ENCODE measurements around the gene CRMP1. TPM values are rescaled to one million over a fixed set of nuclear protein-coding genes. Genes with fewer than 3 reads are reported as not detected.
A peak's percentile ranks its signal among the peaks of the same experiment; 100 is the strongest.

CRMP1 gene
- total and polyA plus RNA-seq, 5 donors = 0.40 to 1.0 (median 0.50) TPM

DNA sequence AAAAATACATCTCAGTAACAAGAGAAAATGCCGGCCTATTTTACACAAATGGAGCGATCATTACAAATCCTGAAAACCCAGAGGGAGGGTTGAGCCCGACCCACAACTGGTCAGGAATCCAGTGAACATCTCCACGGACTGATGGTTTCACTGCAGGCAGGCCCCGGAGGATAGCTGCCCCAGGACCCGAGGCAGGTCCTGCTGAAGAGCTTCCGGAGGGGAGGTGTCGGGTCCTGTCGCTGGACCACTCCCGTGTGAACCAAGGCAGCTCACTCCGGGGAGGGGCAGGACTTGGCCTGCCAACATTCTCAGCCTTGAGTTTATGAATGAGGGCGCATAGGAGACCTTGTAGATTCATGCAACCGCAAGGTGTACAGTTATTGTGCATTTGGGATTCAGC, 4.8 kb upstream of the CRMP1 start:
- Histone ChIP-seq H3K4me1 (ENCODE audit: control insufficient read depth, insufficient read depth, low read length) (no peaks in the 10 kb centered on the region), H3K4me3 (ENCODE audit: low read length) (no peak overlapping the region), H3K27me3 (ENCODE audit: control insufficient read depth, insufficient read depth) (no peaks in the 10 kb centered on the region), H3K9me3 (ENCODE audit: control insufficient read depth, low read length) (peaks cover 3% of the 10 kb centered on the region), H3K27ac (ENCODE audit: low read length) (no peak overlapping the region)
- WGBS = 81% methylated on average over 13 of the region's 13 CpGs
- no peak for DNase-seq
- no peak for ATAC-seq
- intact Hi-C loops (cut with DNase I) = no loop called here

DNA sequence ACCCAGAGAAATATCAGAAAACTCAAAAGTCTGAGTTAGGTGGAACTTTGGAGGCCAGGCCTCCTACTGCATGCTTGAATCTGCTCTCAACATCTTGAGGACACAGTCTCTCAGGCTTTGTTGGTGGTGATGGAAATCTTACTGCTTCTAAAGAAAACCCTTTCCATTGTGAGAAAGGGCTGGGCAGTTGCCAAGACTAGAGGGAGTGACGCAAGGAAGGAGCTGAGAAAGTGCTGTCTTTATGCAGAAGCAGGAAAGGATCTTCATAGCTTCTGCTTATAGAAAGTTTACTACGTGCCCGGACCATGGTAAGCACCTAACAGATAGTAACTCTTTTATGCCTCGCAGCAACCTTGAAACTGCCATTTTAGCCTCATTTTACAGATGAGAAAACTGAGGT, 2.4 kb upstream of the CRMP1 start:
- Histone ChIP-seq H3K27me3 (ENCODE audit: control insufficient read depth, insufficient read depth) (no peaks in the 10 kb centered on the region), H3K4me1 (ENCODE audit: control insufficient read depth, insufficient read depth, low read length) (no peaks in the 10 kb centered on the region), H3K9me3 (ENCODE audit: control insufficient read depth, low read length) (peaks cover 3% of the 10 kb centered on the region), H3K4me3 (ENCODE audit: low read length) (no peak overlapping the region), H3K27ac (ENCODE audit: low read length) (no peak overlapping the region)
- ATAC-seq (no peak), DNase-seq (no peak)
- WGBS = 51% methylated on average over 4 of the region's 4 CpGs
- intact Hi-C loops (cut with DNase I) = no loop called here

DNA sequence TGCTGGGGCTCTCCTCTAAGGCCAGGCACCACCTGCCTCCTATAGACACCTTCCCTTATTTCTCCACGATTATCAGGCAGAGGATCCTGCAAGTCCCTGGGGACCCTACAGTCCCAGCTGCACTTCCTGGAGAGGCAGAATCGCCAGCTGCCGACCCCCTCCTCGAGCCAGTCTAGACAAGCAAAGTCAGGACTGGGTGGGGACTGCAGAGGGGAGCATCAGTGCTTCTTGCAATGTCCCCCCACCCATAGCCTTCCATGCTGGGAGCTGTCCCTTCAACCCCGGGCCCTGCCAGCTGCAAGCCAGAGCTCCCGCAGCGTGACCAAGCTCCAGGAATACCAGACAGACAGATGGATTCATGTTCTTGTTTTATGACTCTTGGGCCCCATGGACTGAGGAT, 1.4 kb upstream of the CRMP1 start:
- no peaks in the 10 kb centered on the region for H3K27me3 ChIP-seq (ENCODE audit: control insufficient read depth, insufficient read depth)
- no peak overlapping the region for H3K4me3 ChIP-seq (ENCODE audit: low read length)
- intact Hi-C loops (cut with DNase I) = no loop called here
- no peak for DNase-seq
- H3K9me3 ChIP-seq (ENCODE audit: control insufficient read depth, low read length) = peaks cover 3% of the 10 kb centered on the region
- WGBS = 37% methylated on average over 7 of the region's 7 CpGs
- no peak for ATAC-seq
- no peaks in the 10 kb centered on the region for H3K4me1 ChIP-seq (ENCODE audit: control insufficient read depth, insufficient read depth, low read length)
- no peak overlapping the region for H3K27ac ChIP-seq (ENCODE audit: low read length)

DNA sequence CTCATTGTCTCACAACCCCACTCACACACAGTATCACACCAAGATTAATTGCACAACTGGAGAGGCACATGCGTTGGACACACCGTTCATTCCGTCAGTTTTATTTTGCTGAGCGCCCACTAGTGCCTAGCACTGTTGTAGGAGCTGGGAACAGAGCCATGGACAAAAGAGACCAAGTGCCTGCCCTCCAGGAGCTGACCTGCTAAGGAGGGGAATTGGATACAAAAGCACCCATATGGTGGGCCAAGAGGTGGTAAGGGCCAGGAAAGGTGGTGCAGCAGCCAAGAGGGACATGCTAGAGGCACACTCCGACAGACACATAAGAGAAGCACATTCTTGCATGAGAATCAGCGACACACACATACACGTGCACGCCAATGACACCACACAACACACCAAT, 705 bp upstream of the CRMP1 start:
- DNase-seq = no peak
- Histone ChIP-seq H3K4me3 (ENCODE audit: low read length) (no peak overlapping the region), H3K27ac (ENCODE audit: low read length) (no peak overlapping the region), H3K4me1 (ENCODE audit: control insufficient read depth, insufficient read depth, low read length) (no peaks in the 10 kb centered on the region), H3K9me3 (ENCODE audit: control insufficient read depth, low read length) (peaks cover 3% of the 10 kb centered on the region), H3K27me3 (ENCODE audit: control insufficient read depth, insufficient read depth) (no peaks in the 10 kb centered on the region)
- intact Hi-C loops (cut with DNase I) = no loop called here
- WGBS = 64% methylated on average over 8 of the region's 8 CpGs
- no peak for ATAC-seq

DNA sequence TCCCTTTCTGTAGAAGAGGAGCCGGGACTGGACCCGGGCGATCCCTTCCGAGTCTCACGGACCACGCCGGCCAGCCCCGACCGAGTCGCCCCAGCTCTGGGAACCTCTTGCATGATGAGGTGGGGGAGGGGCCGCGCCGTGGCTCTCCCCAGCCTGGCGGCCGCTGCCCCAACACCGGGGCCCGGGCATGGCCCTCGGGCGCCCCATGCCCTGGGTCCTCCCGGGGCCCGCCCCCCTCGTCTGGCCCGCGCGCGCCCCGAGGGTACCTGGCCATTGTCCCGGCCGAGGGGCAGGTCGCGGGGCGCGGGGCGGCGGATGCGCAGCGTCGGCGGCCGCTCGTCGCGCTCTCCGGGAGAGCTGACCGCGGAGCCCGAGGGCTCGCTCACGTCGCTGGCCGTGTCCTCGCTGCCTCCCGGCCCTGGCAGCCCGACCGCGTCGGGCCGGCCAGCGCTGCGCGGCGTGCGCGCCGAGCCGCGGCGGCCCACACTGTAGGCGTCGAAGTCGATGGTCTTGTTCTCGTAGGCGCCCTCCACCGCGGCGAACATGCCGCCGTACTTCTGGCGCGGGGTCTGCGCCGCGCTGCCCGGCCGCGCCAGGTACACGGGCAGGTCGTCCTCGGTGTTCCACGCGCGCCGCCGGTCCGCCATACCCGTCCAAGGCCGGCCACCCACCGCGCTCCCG, 423 bp downstream of the CRMP1 start:
- ATAC-seq = no peak
- Histone ChIP-seq H3K4me3 (ENCODE audit: low read length) (peak overlapping the region; percentile 11), H3K27ac (ENCODE audit: low read length) (no peak overlapping the region), H3K27me3 (ENCODE audit: control insufficient read depth, insufficient read depth) (no peaks in the 10 kb centered on the region), H3K4me1 (ENCODE audit: control insufficient read depth, insufficient read depth, low read length) (no peaks in the 10 kb centered on the region), H3K9me3 (ENCODE audit: control insufficient read depth, low read length) (peaks cover 3% of the 10 kb centered on the region)
- intact Hi-C loops (cut with DNase I) = no loop called here
- WGBS = 2% methylated on average over 100 of the region's 100 CpGs
- peak in 1 of 3 donors; percentile 39 for DNase-seq

DNA sequence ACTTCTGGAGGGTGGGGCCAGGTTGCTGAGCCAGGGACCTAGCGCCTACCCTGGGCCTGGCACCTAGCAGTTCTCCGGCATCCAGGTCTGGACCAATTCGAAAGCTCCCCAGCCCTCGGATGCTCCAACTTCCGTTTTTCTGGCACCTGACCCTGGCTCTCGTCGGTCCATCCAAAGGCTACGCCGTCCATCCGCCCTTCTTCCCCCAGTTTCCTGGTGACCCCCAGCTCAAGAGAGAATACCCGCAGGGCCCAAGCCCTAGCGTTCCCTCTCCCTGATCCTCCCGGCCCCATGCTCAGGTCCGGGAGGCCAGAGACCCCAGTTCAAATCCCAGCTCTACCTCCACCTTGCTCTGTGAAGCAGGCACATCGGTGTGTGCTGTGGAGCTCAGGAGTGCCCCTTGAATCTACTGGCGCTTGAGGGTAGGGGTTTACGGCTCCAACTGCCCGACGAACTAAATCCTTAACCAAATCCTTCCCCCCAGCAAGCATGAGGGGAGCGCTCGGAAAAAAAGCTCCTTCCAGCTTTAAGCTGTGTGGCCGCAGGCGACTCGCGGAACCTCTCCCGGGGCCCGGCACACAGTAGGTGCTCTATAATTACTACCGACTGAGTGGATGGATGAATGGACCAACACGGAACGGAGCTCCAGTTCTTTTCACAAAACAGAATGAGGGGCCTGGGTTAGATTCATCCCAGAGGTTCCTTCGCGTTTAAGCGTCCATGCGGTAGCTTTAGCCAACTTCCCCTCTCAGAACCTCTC, 1.1 kb downstream of the CRMP1 start:
- intact Hi-C loops (cut with DNase I) = no loop called here
- H3K4me1 ChIP-seq (ENCODE audit: control insufficient read depth, insufficient read depth, low read length) = no peaks in the 10 kb centered on the region
- no peak overlapping the region for H3K4me3 ChIP-seq (ENCODE audit: low read length)
- no peaks in the 10 kb centered on the region for H3K9me3 ChIP-seq (ENCODE audit: control insufficient read depth, low read length)
- ATAC-seq = no peak
- H3K27me3 ChIP-seq (ENCODE audit: control insufficient read depth, insufficient read depth) = no peaks in the 10 kb centered on the region
- no peak for DNase-seq
- 12% methylated on average over 34 of the region's 34 CpGs for WGBS
- H3K27ac ChIP-seq (ENCODE audit: low read length) = no peak overlapping the region

DNA sequence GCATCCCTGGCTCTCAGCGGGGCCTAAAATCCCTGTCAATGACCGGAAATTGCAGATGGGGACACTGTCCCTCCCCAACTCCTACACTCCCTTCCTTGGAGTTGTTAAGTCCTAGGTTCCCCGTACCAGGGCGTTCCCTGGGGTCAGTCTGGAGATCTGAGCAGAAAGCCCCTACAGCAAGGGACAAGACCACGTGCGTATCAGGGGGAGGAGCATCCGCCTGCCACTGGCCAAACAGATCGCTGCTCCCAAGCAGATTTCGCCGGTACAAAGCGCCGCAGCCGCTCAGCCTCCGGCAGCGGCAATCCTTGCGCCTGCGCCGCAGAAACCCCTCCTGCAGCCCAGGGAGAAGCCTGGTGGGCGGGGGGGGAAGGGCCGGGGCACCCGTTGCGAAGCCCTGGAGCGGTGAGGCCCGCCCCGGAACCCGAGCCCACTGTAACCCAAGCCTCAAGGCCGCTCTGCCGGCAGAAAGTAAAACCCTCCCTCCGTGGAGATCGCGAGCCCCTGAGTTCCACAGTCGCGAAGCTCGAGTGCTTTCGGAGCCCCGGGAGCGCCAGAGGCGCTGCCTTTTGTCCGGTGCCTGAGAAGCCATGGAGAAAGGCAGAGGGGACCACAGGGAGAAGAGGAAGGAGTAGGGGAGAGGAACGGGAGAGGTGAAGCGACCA, 2.7 kb downstream of the CRMP1 start:
- peak in 1 of 3 donors; percentile 44 for DNase-seq
- 1% methylated on average over 41 of the region's 41 CpGs for WGBS
- intact Hi-C loops (cut with DNase I) = no loop called here
- no peaks in the 10 kb centered on the region for H3K4me1 ChIP-seq (ENCODE audit: control insufficient read depth, insufficient read depth, low read length)
- no peak overlapping the region for H3K4me3 ChIP-seq (ENCODE audit: low read length)
- no peak for ATAC-seq
- no peaks in the 10 kb centered on the region for H3K27me3 ChIP-seq (ENCODE audit: control insufficient read depth, insufficient read depth)
- no peak overlapping the region for H3K27ac ChIP-seq (ENCODE audit: low read length)
- no peaks in the 10 kb centered on the region for H3K9me3 ChIP-seq (ENCODE audit: control insufficient read depth, low read length)

DNA sequence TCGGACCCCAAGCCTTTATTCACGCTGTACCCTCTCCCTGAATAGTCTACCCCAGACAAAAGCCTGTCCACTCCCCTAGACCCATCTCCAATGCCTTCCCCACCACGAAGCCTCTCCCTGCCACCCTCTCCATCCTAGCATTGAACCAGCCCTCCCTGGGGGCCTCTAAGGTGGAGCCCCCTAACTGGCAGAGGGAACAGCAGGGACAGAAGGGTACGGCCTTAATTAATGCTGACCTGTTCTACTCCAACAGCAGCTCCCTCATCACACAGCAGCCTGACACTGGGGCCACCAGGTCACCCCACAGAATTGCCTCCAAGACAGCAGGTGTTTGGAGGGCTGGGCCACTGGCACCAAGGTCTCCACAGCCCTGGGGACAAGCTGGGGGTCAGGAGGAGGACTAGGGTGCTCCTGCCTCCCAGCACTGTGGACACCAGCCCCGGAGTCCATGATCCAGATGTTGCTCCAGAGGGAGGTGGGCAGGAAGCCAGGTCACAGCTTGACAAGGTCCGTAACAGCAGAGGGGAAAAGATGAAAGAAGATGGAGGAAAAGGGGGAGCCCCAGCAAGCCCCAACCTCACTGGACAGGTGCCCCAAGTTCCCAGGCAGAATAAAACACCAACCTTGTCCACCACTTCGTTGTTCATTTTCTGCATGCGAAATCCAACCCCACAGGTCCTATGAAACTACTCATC, 3.7 kb downstream of the CRMP1 start:
- 23% methylated on average over 8 of the region's 8 CpGs for WGBS
- no peaks in the 10 kb centered on the region for H3K9me3 ChIP-seq (ENCODE audit: control insufficient read depth, low read length)
- DNase-seq = peak in 1 of 3 donors; percentile 45
- H3K4me1 ChIP-seq (ENCODE audit: control insufficient read depth, insufficient read depth, low read length) = no peaks in the 10 kb centered on the region
- H3K27ac ChIP-seq (ENCODE audit: low read length) = no peak overlapping the region
- no peak overlapping the region for H3K4me3 ChIP-seq (ENCODE audit: low read length)
- intact Hi-C loops (cut with DNase I) = no loop called here
- no peaks in the 10 kb centered on the region for H3K27me3 ChIP-seq (ENCODE audit: control insufficient read depth, insufficient read depth)
- no peak for ATAC-seq

DNA sequence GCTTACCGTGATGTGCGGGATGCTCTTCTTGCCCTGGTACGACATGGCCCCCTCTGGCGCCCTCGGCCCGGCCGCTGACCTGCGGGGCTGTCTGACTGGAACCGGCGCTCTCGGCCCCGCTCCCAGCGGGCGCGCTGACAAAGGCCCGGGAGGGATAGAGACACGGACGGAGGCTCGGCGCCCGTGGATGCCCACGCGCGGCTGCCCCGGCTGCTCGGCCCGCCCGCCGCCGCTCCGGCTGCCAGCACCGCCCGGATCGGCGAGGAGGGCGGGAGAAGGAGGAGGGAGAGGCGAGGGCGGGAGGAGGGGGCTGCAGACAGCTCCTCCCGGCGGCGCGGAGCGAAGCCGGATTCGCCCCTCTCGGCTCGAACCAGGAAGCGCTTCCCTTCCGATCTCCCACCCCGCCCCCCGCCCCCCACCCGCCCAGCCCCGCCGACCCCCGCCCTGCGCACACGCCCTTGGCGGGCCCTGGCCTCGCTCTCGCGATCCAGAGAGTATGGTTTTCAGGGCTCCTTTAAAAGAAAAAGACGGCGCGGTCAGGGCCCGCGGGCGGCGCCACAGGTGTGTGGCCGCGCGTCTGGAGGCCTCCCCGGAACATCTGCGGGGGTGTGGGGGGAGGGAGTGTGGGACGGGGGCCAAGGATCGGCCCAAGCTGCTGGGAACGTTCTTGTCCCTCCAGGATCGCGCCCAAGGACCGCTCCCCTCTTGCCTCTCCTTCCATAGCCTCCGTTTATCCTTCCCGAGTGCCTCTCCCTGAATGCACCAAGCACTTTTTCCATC, 4.5 kb downstream of the CRMP1 start:
- Histone ChIP-seq H3K4me3 (ENCODE audit: low read length) (peak overlapping the region; percentile 48), H3K27ac (ENCODE audit: low read length) (no peak overlapping the region), H3K9me3 (ENCODE audit: control insufficient read depth, low read length) (no peaks in the 10 kb centered on the region), H3K27me3 (ENCODE audit: control insufficient read depth, insufficient read depth) (no peaks in the 10 kb centered on the region), H3K4me1 (ENCODE audit: control insufficient read depth, insufficient read depth, low read length) (no peaks in the 10 kb centered on the region)
- WGBS = 1% methylated on average over 79 of the region's 81 CpGs
- intact Hi-C loops (cut with DNase I) = no loop called here
- ATAC-seq = peak; percentile 25 to 37
- peak in 1 of 3 donors; percentile 34 for DNase-seq

DNA sequence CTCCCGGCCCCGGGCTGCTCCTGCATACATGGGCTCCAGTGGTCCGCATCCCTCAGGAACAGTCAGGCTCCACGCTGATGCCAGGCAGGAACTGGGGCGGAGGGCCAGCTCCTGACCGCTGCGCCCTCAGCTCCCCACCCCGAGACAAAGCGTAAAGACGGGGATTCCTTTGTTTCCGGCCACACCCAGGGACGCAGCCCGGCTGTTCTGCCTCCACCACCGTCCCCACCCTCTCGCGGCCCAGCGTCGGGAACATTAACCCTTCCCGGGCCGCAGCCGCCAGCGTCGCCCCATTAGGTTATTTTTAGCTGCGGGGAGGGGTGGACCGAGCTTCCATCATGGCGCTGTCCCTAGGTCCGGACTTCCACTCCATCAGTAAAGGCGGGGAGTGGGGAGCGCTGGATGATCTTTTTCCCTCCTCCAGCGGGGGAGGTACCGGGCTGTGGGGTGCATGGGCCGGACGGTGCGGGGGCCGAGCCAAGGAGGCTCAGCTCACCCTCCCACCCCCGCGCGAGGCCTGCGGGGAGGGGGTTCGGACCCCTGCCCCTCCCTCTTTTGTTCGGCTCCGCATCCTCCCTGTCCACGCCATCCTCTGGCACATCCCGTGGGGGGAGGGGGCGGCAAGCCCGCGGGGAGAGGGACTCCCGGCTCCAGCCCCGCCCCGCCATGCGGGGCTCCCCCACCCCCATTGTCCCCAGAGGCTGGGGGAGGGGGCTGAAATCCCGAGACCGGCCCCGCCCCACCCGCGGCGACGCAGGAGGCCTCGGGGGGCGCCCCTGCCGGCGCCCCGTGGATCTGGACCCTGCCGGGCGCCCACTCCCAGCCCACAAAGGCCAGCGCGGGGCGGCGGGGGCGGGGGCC, 5.3 kb downstream of the CRMP1 start:
- Histone ChIP-seq H3K9me3 (ENCODE audit: control insufficient read depth, low read length) (no peaks in the 10 kb centered on the region), H3K27ac (ENCODE audit: low read length) (no peak overlapping the region), H3K4me1 (ENCODE audit: control insufficient read depth, insufficient read depth, low read length) (no peaks in the 10 kb centered on the region), H3K27me3 (ENCODE audit: control insufficient read depth, insufficient read depth) (no peaks in the 10 kb centered on the region), H3K4me3 (ENCODE audit: low read length) (peak overlapping the region; percentile 48)
- intact Hi-C loops (cut with DNase I) = no loop called here
- 1% methylated on average over 70 of the region's 70 CpGs for WGBS
- peak; percentile 37 to 40 for ATAC-seq
- DNase-seq = peak; percentile 16 to 65 (median 64)
